H9 (cell line): ENCODE data around the gene THSD4. TPM values are rescaled to one million over a fixed set of nuclear protein-coding genes. Genes with fewer than 3 reads are reported as not detected.

Experiments
- DNase-seq: peaks from one replicate; pipeline ENCODE4 v3.0.0-alpha.2; 2017
- H2AFZ ChIP-seq: one replicate; pipeline ENCODE4 v1.6.1; 2013; ENCODE audit warnings: mild to moderate bottlenecking, low read length, control low read depth, moderate library complexity
- H2AK5ac ChIP-seq: 2 replicates; pipeline ENCODE4 v1.6.1; 2013; ENCODE audit warnings: low read length, control low read depth, mixed read lengths; ENCODE audit not compliant: insufficient read length
- H2BK120ac ChIP-seq: one replicate; pipeline ENCODE4 v1.6.1; 2013; ENCODE audit warnings: low read depth, mild to moderate bottlenecking, low read length, control low read depth, inconsistent platforms; ENCODE audit not compliant: poor library complexity, severe bottlenecking
- H2BK12ac ChIP-seq: 2 replicates; pipeline ENCODE4 v1.6.1; 2013; ENCODE audit warnings: low read length, control low read depth, mixed read lengths, low read depth; ENCODE audit not compliant: insufficient read length
- H2BK15ac ChIP-seq: 2 replicates; pipeline ENCODE4 v1.6.1; 2013; ENCODE audit warnings: low read depth, low read length, control low read depth
- H2BK20ac ChIP-seq: one replicate; pipeline ENCODE4 v1.6.1; 2013; ENCODE audit warnings: low read depth, mild to moderate bottlenecking, low read length, control low read depth, inconsistent platforms; ENCODE audit not compliant: poor library complexity, severe bottlenecking
- H2BK5ac ChIP-seq: 2 replicates; pipeline ENCODE4 v1.6.1; 2013; ENCODE audit warnings: low read length, control low read depth, mixed read lengths; ENCODE audit not compliant: insufficient read length
- H3K14ac ChIP-seq: 2 replicates; pipeline ENCODE4 v1.6.1; 2013; ENCODE audit warnings: low read length, control low read depth; ENCODE audit not compliant: insufficient read depth
- H3K18ac ChIP-seq: 2 replicates; pipeline ENCODE4 v1.6.1; 2013; ENCODE audit warnings: low read depth, mild to moderate bottlenecking, mixed read lengths, low read length, control low read depth; ENCODE audit not compliant: insufficient read length
- H3K23ac ChIP-seq: 2 replicates; pipeline ENCODE4 v1.6.1; 2013; ENCODE audit warnings: low read length, control low read depth, mixed read lengths, low read depth; ENCODE audit not compliant: insufficient read length
- H3K23me2 ChIP-seq: 2 replicates; pipeline ENCODE4 v1.6.1; 2013; ENCODE audit warnings: low read depth, mild to moderate bottlenecking, mixed read lengths, low read length, control low read depth; ENCODE audit not compliant: insufficient read length, poor library complexity, severe bottlenecking
- H3K27ac ChIP-seq: 2 replicates; pipeline ENCODE4 v1.5.1; 2013; ENCODE audit warnings: low read length, control low read depth, mixed read lengths, low read depth; ENCODE audit not compliant: insufficient read length
- H3K27me3 ChIP-seq: 2 replicates; pipeline ENCODE4 v1.6.1; 2013; ENCODE audit warnings: low read length, control low read depth, inconsistent platforms; ENCODE audit not compliant: insufficient read depth
- H3K4ac ChIP-seq: 2 replicates; pipeline ENCODE4 v1.6.1; 2013; ENCODE audit warnings: low read depth, mild to moderate bottlenecking, control low read depth, inconsistent platforms, low read length, moderate library complexity
- H3K4me1 ChIP-seq: 2 replicates; pipeline ENCODE4 v1.6.1; 2013; ENCODE audit warnings: low read length, control low read depth, inconsistent platforms; ENCODE audit not compliant: insufficient read depth
- H3K4me2 ChIP-seq: 2 replicates; pipeline ENCODE4 v1.6.1; 2013; ENCODE audit warnings: low read length, control low read depth, mixed read lengths; ENCODE audit not compliant: insufficient read length, insufficient read depth
- H3K56ac ChIP-seq: 2 replicates; pipeline ENCODE4 v1.6.1; 2013; ENCODE audit warnings: low read depth, mild to moderate bottlenecking, mixed read lengths, low read length, control low read depth; ENCODE audit not compliant: insufficient read length
- H3K79me1 ChIP-seq: 2 replicates; pipeline ENCODE4 v1.6.1; 2013; ENCODE audit warnings: low read depth, mild to moderate bottlenecking, moderate library complexity, low read length, control low read depth, inconsistent platforms; ENCODE audit not compliant: insufficient read depth, poor library complexity, severe bottlenecking
- H3K79me2 ChIP-seq: 2 replicates; pipeline ENCODE4 v1.6.1; 2013; ENCODE audit warnings: low read length, control low read depth, inconsistent platforms; ENCODE audit not compliant: insufficient read depth
- H3K9ac ChIP-seq: 2 replicates; pipeline ENCODE4 v1.6.1; 2013; ENCODE audit warnings: low read length, control low read depth, mixed read lengths; ENCODE audit not compliant: insufficient read length; ENCODE audit errors: extremely low read depth
- H3K9me3 ChIP-seq: one replicate; pipeline ENCODE4 v1.6.1; 2013; ENCODE audit warnings: low read depth, low read length, inconsistent platforms; ENCODE audit not compliant: control insufficient read depth
- H3T11ph ChIP-seq: one replicate; pipeline ENCODE4 v1.6.1; 2013; ENCODE audit warnings: mild to moderate bottlenecking, low read length, control low read depth, inconsistent platforms
- H4K20me1 ChIP-seq: one replicate; pipeline ENCODE4 v1.6.1; 2013; ENCODE audit not compliant: control insufficient read depth, insufficient read length, insufficient read depth
- H4K5ac ChIP-seq: 2 replicates; pipeline ENCODE4 v1.6.1; 2013; ENCODE audit warnings: low read depth, mild to moderate bottlenecking, mixed read lengths, low read length, control low read depth; ENCODE audit not compliant: insufficient read length
- H4K8ac ChIP-seq: replicated peaks from 2 replicates; pipeline ENCODE4 v1.6.1; 2013; ENCODE audit warnings: low read length, control low read depth, mixed read lengths, low read depth; ENCODE audit not compliant: insufficient read length
- H4K91ac ChIP-seq: 2 replicates; pipeline ENCODE4 v1.6.1; 2013; ENCODE audit warnings: low read depth, mild to moderate bottlenecking, moderate library complexity, mixed read lengths, low read length, control low read depth; ENCODE audit not compliant: insufficient read length
- H3K27ac Mint-ChIP-seq, 3 experiments: 2 replicates in 2 of 3; 3 replicates in 1 of 3; pipeline ENCODE4 v1.8.0; 2020 to 2021; ENCODE audit warnings: mixed read lengths in 3 of 3, mild to moderate bottlenecking in 1 of 3, moderate library complexity in 1 of 3
- H3K27me3 Mint-ChIP-seq: 2 replicates; pipeline ENCODE4 v1.8.0; 2021; ENCODE audit warnings: low read depth, mild to moderate bottlenecking, moderate library complexity, mixed read lengths
- H3K36me3 Mint-ChIP-seq, 3 experiments: 2 replicates in 2 of 3; 3 replicates in 1 of 3; pipeline ENCODE4 v1.8.0; 2020 to 2021; ENCODE audit warnings: low read depth in 3 of 3, mixed read lengths in 3 of 3; ENCODE audit not compliant: insufficient read depth in 1 of 3
- H3K4me1 Mint-ChIP-seq, 2 experiments: 2 replicates each; pipeline ENCODE4 v1.8.0; 2020; ENCODE audit warnings: mixed read lengths in 2 of 2
- H3K4me3 Mint-ChIP-seq, 2 experiments: 2 replicates in 1 of 2; 3 replicates in 1 of 2; pipeline ENCODE4 v1.8.0; 2020 to 2021; ENCODE audit warnings: mild to moderate bottlenecking in 2 of 2, mixed read lengths in 2 of 2, moderate library complexity in 1 of 2
- H3K9me3 Mint-ChIP-seq, 2 experiments: 2 replicates in 1 of 2; 3 replicates in 1 of 2; pipeline ENCODE4 v1.8.0; 2020; ENCODE audit warnings: mild to moderate bottlenecking in 2 of 2, mixed read lengths in 2 of 2, moderate library complexity in 1 of 2
- CTCF ChIP-seq: fragments of 200-600 bp; sonication (generic); conservative IDR thresholded peaks from 3 replicates; pipeline ENCODE4 v1.8.0; 2021; ENCODE audit warnings: antibody characterized with exemption, mild to moderate bottlenecking
- WGBS: extraction: QIAGEN DNeasy Blood & Tissue Kit; methylation state at CpG from one replicate; pipeline ENCODE4 v1.1.7; 2013; ENCODE audit warnings: missing lambda C conversion rate, low lambda C conversion rate, mixed read lengths; ENCODE audit not compliant: insufficient read length; ENCODE audit errors: extremely low coverage; 5-methylcytosine and 5-hydroxymethylcytosine counted together
- total RNA-seq: library from RNA; stranded (reverse); gene quantifications from 2 replicates; pipeline ENCODE4 v1.2.1, GENCODE V29; 2021

THSD4 gene
- total RNA-seq, 1 experiment from 2014 or later: 5.5 TPM

GRCh38 chr15:71509139-71509538, 393.9 kb downstream of the THSD4 start:
- no peak overlapping the region for H3K56ac ChIP-seq
- no peak overlapping the region for H2AFZ ChIP-seq
- Mint-ChIP-seq H3K4me3 (no peak overlapping the region), H3K9me3 (no peaks in the 10 kb centered on the region), H3K36me3 (no peaks in the 10 kb centered on the region), H3K27ac (no peak overlapping the region), H3K4me1 (peaks cover 3 to 6% of the 10 kb centered on the region in 2 experiments), H3K27me3 (no peaks in the 10 kb centered on the region)
- H3T11ph ChIP-seq: no peak overlapping the region
- no peak overlapping the region for H3K23ac ChIP-seq
- no peak overlapping the region for H3K27ac ChIP-seq
- H3K9me3 ChIP-seq: no peaks in the 10 kb centered on the region
- no peak overlapping the region for H4K91ac ChIP-seq
- H3K79me2 ChIP-seq: no peaks in the 10 kb centered on the region
- no peak overlapping the region for H3K4me2 ChIP-seq
- no peak overlapping the region for H2BK12ac ChIP-seq
- no peak overlapping the region for H3K4ac ChIP-seq
- H2AK5ac ChIP-seq: no peak overlapping the region
- no peak overlapping the region for H2BK5ac ChIP-seq
- no peaks in the 10 kb centered on the region for H3K27me3 ChIP-seq
- no peak overlapping the region for H2BK15ac ChIP-seq
- TF ChIP-seq CTCF: no peak
- no peak overlapping the region for H3K9ac ChIP-seq
- no peak for DNase-seq
- H3K23me2 ChIP-seq: no peaks in the 10 kb centered on the region
- H4K20me1 ChIP-seq: no peaks in the 10 kb centered on the region
- no peak overlapping the region for H3K18ac ChIP-seq
- no peak overlapping the region for H4K5ac ChIP-seq
- no peak overlapping the region for H2BK20ac ChIP-seq
- H3K4me1 ChIP-seq: no peaks in the 10 kb centered on the region
- no peak overlapping the region for H2BK120ac ChIP-seq
- no CpG with 5 or more reads among the region's 1 CpG for WGBS
- H3K14ac ChIP-seq: no peak overlapping the region
- no peak overlapping the region for H4K8ac ChIP-seq
- H3K79me1 ChIP-seq: no peaks in the 10 kb centered on the region
